Measurements from ENCODE around the gene PPAT.

DNA sequence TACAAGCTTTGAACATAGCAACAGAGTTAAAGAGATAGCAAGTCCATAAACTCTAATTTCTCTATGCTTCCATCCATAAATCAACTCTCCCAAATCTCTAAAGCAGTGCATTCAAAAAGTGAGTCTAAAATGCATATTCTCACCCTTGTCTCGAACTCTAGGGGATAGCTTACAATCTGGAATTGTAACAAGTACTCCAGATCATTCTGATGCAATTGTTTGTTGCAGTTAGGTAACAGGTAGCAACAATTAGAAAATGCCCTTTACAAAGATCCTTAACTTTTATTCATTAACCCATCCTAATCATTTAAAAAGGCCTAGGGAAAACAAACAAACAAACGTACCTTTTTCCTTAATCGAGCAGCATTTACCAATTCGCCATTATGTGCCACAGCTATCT lies 29.3 kb downstream of the PPAT start:
- TF ChIP-seq, protein P1, sequence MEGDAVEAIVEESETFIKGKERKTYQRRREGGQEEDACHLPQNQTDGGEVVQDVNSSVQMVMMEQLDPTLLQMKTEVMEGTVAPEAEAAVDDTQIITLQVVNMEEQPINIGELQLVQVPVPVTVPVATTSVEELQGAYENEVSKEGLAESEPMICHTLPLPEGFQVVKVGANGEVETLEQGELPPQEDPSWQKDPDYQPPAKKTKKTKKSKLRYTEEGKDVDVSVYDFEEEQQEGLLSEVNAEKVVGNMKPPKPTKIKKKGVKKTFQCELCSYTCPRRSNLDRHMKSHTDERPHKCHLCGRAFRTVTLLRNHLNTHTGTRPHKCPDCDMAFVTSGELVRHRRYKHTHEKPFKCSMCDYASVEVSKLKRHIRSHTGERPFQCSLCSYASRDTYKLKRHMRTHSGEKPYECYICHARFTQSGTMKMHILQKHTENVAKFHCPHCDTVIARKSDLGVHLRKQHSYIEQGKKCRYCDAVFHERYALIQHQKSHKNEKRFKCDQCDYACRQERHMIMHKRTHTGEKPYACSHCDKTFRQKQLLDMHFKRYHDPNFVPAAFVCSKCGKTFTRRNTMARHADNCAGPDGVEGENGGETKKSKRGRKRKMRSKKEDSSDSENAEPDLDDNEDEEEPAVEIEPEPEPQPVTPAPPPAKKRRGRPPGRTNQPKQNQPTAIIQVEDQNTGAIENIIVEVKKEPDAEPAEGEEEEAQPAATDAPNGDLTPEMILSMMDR (conservative IDR thresholded peaks at IDR 0.05; ENCODE audit: low read depth, low read length), result no peak
- TF ChIP-seq EZH2phosphoT487 (IDR thresholded peaks at IDR 0.05; ENCODE audit: borderline replicate concordance, low read length), result no peak
